ENCODE data around the gene KRTAP26-1.

The KRTAP26-1 gene

DNA sequence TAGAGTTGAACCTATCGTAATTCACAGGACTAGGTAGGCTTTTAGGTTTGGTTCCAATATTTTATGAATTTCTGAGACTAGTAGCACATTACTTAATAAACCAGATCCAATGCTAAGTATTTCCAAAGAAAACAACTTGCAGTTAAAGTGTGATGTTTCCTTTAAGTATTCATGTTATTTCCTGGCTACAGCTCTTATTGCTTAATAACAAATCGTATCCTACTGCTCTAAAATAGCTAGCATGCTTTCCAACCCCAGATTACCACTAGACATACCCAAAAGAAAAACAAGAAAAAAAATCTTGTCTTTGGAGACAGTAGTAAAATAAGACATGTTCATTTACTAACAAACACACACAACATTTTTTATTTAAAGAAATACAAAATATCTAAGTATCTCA is 16.5 kb upstream of the KRTAP26-1 start:
- Histone ChIP-seq H4K8ac (ENCODE audit: low read depth, low read length) (no peak overlapping the region), H3K4me1 (ENCODE audit: control insufficient read depth, low read depth, low read length) (no peaks in the 10 kb centered on the region), H3K79me1 (ENCODE audit: low read length) (no peaks in the 10 kb centered on the region), H3K27ac (ENCODE audit: low read depth, low read length) (no peak overlapping the region), H3K27me3 (ENCODE audit: insufficient read depth, low read length, poor library complexity) (no peaks in the 10 kb centered on the region), H3K36me3 (ENCODE audit: control insufficient read depth, insufficient read depth, low read length) (no peaks in the 10 kb centered on the region), H3K4me3 (ENCODE audit: low read length) (no peak overlapping the region), H3K4me2 (ENCODE audit: low read length) (no peak overlapping the region), H2AK5ac (ENCODE audit: low read length) (no peak overlapping the region), H4K5ac (ENCODE audit: low read length) (no peak overlapping the region), H3K9ac (ENCODE audit: low read length) (no peak overlapping the region), H2BK5ac (ENCODE audit: low read length) (no peak overlapping the region), H3K56ac (ENCODE audit: low read length) (no peak overlapping the region), H3K79me2 (ENCODE audit: control insufficient read depth, insufficient read depth, low read length) (no peaks in the 10 kb centered on the region), H2BK120ac (ENCODE audit: low read depth, low read length) (no peak overlapping the region), H3K23ac (ENCODE audit: low read length) (no peak overlapping the region), H3K4ac (ENCODE audit: low read depth, low read length) (no peak overlapping the region), H2BK15ac (replicated peaks; ENCODE audit: low read depth) (no peak overlapping the region), H3K18ac (ENCODE audit: low read length) (no peak overlapping the region)
- no peak for DNase-seq
- no CpG with 5 or more reads among the region's 2 CpGs for WGBS (ENCODE audit: extremely low coverage, insufficient coverage, low lambda C conversion rate)

DNA sequence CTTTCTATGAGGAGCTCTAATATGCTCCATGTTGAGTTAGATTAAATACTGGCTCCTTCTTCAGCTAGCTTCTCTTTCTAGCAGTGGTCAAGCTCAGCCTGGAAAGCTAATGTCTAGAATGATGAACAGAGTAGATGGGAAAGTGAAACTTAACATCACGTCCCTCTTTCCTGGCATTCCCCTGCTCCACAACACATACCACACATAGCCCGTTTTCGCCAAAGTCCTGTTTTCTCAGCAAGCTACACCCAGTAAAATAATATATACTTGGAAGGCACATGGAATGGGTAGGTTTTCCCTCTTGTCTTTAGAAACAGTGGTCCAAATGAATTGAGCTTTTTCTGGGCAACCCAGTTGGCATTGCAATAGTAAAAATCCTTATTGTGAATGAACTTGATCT is 13.6 kb upstream of the KRTAP26-1 start:
- Histone ChIP-seq H2AK5ac (ENCODE audit: low read length) (no peak overlapping the region), H3K23ac (ENCODE audit: low read length) (no peak overlapping the region), H2BK120ac (ENCODE audit: low read depth, low read length) (no peak overlapping the region), H3K4me3 (ENCODE audit: low read length) (no peak overlapping the region), H3K4ac (ENCODE audit: low read depth, low read length) (no peak overlapping the region), H3K56ac (ENCODE audit: low read length) (no peak overlapping the region), H3K9ac (ENCODE audit: low read length) (no peak overlapping the region), H3K27ac (ENCODE audit: low read depth, low read length) (no peak overlapping the region), H3K79me1 (ENCODE audit: low read length) (no peaks in the 10 kb centered on the region), H3K36me3 (ENCODE audit: control insufficient read depth, insufficient read depth, low read length) (no peaks in the 10 kb centered on the region), H4K5ac (ENCODE audit: low read length) (no peak overlapping the region), H3K4me2 (ENCODE audit: low read length) (no peak overlapping the region), H3K27me3 (ENCODE audit: insufficient read depth, low read length, poor library complexity) (no peaks in the 10 kb centered on the region), H3K79me2 (ENCODE audit: control insufficient read depth, insufficient read depth, low read length) (no peaks in the 10 kb centered on the region), H3K18ac (ENCODE audit: low read length) (no peak overlapping the region), H2BK5ac (ENCODE audit: low read length) (no peak overlapping the region), H4K8ac (ENCODE audit: low read depth, low read length) (no peak overlapping the region), H3K4me1 (ENCODE audit: control insufficient read depth, low read depth, low read length) (no peaks in the 10 kb centered on the region), H2BK15ac (replicated peaks; ENCODE audit: low read depth) (no peak overlapping the region)
- no CpG with 5 or more reads among the region's 3 CpGs for WGBS (ENCODE audit: extremely low coverage, insufficient coverage, low lambda C conversion rate)
- no peak for DNase-seq

DNA sequence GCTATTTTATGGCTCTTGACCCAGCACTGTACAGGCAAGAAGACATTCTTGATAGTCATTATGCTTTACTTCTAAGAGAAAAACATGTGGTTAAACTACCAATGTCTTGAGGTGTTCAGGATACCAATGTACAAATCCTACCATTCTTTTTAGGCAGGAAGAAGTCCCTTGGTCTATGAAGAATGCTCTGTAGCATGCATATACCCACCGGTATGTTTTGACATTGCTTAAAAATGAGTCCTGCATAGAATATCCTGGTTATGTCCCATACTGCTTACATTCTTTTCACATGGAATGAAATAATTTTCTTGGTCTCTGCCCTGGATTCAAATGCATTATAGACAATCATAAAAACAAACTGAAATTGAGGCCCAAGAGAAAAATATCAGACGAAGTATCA is 12.6 kb upstream of the KRTAP26-1 start:
- H3K4me1 ChIP-seq (ENCODE audit: control insufficient read depth, low read depth, low read length) = no peaks in the 10 kb centered on the region
- H4K8ac ChIP-seq (ENCODE audit: low read depth, low read length) = no peak overlapping the region
- H3K4ac ChIP-seq (ENCODE audit: low read depth, low read length) = no peak overlapping the region
- H2BK5ac ChIP-seq (ENCODE audit: low read length) = no peak overlapping the region
- no peak overlapping the region for H3K23ac ChIP-seq (ENCODE audit: low read length)
- no peak overlapping the region for H2BK120ac ChIP-seq (ENCODE audit: low read depth, low read length)
- H3K9ac ChIP-seq (ENCODE audit: low read length) = no peak overlapping the region
- H3K79me1 ChIP-seq (ENCODE audit: low read length) = no peaks in the 10 kb centered on the region
- no peak for DNase-seq
- WGBS (ENCODE audit: extremely low coverage, insufficient coverage, low lambda C conversion rate) = no CpG with 5 or more reads among the region's 2 CpGs
- no peak overlapping the region for H4K5ac ChIP-seq (ENCODE audit: low read length)
- no peaks in the 10 kb centered on the region for H3K27me3 ChIP-seq (ENCODE audit: insufficient read depth, low read length, poor library complexity)
- H3K18ac ChIP-seq (ENCODE audit: low read length) = no peak overlapping the region
- H3K36me3 ChIP-seq (ENCODE audit: control insufficient read depth, insufficient read depth, low read length) = no peaks in the 10 kb centered on the region
- no peak overlapping the region for H3K4me2 ChIP-seq (ENCODE audit: low read length)
- no peaks in the 10 kb centered on the region for H3K79me2 ChIP-seq (ENCODE audit: control insufficient read depth, insufficient read depth, low read length)
- no peak overlapping the region for H2AK5ac ChIP-seq (ENCODE audit: low read length)
- no peak overlapping the region for H2BK15ac ChIP-seq (replicated peaks; ENCODE audit: low read depth)
- H3K27ac ChIP-seq (ENCODE audit: low read depth, low read length) = no peak overlapping the region
- H3K4me3 ChIP-seq (ENCODE audit: low read length) = no peak overlapping the region
- H3K56ac ChIP-seq (ENCODE audit: low read length) = no peak overlapping the region

DNA sequence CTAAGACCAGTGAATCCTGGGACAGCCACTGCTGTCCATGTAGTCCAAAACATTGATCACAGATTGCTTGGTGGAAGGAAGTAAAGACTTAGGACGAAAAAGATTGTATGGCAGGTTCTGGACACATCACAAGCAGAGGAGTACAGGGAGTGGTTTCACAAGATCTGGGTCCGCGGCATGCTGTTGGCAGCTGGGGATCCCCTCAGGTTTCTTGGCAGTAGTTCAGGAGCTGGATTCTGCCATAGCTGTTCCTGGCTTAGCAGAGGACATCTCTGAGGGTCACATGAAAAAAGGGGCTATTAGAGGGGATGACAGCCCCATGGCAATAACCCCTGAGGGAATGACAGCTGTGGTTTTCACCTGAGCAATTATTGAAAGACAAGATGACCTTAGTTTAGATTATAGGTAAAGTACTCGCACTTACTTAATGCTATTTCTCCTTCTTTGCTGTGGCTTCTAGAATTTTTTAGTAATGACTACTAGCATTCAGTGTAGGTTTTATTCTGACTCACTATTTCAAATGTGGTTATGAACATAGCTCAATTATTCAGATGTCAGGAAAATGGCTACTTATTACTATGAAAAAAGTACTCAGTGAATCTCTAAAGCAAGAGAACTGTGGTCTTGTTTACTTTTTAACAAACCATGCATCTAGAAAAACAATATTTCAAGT is 9.2 kb upstream of the KRTAP26-1 start:
- Histone ChIP-seq H3K4ac (ENCODE audit: low read depth, low read length) (no peak overlapping the region), H3K27me3 (ENCODE audit: insufficient read depth, low read length, poor library complexity) (no peaks in the 10 kb centered on the region), H4K5ac (ENCODE audit: low read length) (no peak overlapping the region), H2BK15ac (replicated peaks; ENCODE audit: low read depth) (no peak overlapping the region), H3K4me3 (ENCODE audit: low read length) (no peak overlapping the region), H4K8ac (ENCODE audit: low read depth, low read length) (no peak overlapping the region), H3K4me1 (ENCODE audit: control insufficient read depth, low read depth, low read length) (no peaks in the 10 kb centered on the region), H3K23ac (ENCODE audit: low read length) (no peak overlapping the region), H2BK5ac (ENCODE audit: low read length) (no peak overlapping the region), H3K79me1 (ENCODE audit: low read length) (no peaks in the 10 kb centered on the region), H3K36me3 (ENCODE audit: control insufficient read depth, insufficient read depth, low read length) (no peaks in the 10 kb centered on the region), H3K4me2 (ENCODE audit: low read length) (no peak overlapping the region), H2BK120ac (ENCODE audit: low read depth, low read length) (no peak overlapping the region), H3K9ac (ENCODE audit: low read length) (no peak overlapping the region), H3K56ac (ENCODE audit: low read length) (no peak overlapping the region), H3K79me2 (ENCODE audit: control insufficient read depth, insufficient read depth, low read length) (no peaks in the 10 kb centered on the region), H3K18ac (ENCODE audit: low read length) (no peak overlapping the region), H2AK5ac (ENCODE audit: low read length) (no peak overlapping the region), H3K27ac (ENCODE audit: low read depth, low read length) (no peak overlapping the region)
- DNase-seq = no peak
- WGBS (ENCODE audit: extremely low coverage, insufficient coverage, low lambda C conversion rate) = no CpG with 5 or more reads among the region's 4 CpGs

DNA sequence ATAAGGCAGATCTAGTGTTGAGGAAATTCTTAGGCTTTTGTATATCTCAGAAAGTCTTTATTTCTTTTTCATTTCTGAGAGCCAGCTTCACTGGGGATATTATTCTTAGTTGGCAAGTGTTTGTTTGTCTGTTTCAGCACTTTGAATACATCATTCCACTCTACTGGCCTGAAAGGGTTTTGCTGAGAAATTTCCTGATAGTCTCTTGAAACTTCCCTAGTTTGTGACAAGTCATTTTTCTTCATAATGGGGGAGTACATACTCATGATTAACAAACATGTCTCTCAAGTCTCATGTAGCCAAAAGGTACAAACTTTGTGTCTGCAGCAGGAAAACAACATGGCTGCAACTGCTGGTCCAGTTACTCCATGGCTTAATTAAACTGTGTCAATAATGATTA is 6.3 kb upstream of the KRTAP26-1 start:
- Histone ChIP-seq H3K79me2 (ENCODE audit: control insufficient read depth, insufficient read depth, low read length) (no peaks in the 10 kb centered on the region), H3K27me3 (ENCODE audit: insufficient read depth, low read length, poor library complexity) (no peaks in the 10 kb centered on the region), H4K8ac (ENCODE audit: low read depth, low read length) (no peak overlapping the region), H3K23ac (ENCODE audit: low read length) (no peak overlapping the region), H3K27ac (ENCODE audit: low read depth, low read length) (no peak overlapping the region), H3K4me3 (ENCODE audit: low read length) (no peak overlapping the region), H3K9ac (ENCODE audit: low read length) (no peak overlapping the region), H4K5ac (ENCODE audit: low read length) (no peak overlapping the region), H3K18ac (ENCODE audit: low read length) (no peak overlapping the region), H2BK120ac (ENCODE audit: low read depth, low read length) (no peak overlapping the region), H2BK5ac (ENCODE audit: low read length) (no peak overlapping the region), H3K4me2 (ENCODE audit: low read length) (no peak overlapping the region), H3K36me3 (ENCODE audit: control insufficient read depth, insufficient read depth, low read length) (no peaks in the 10 kb centered on the region), H3K4me1 (ENCODE audit: control insufficient read depth, low read depth, low read length) (no peaks in the 10 kb centered on the region), H3K56ac (ENCODE audit: low read length) (no peak overlapping the region), H2AK5ac (ENCODE audit: low read length) (no peak overlapping the region), H2BK15ac (replicated peaks; ENCODE audit: low read depth) (no peak overlapping the region), H3K4ac (ENCODE audit: low read depth, low read length) (no peak overlapping the region), H3K79me1 (ENCODE audit: low read length) (no peaks in the 10 kb centered on the region)
- no peak for DNase-seq

DNA sequence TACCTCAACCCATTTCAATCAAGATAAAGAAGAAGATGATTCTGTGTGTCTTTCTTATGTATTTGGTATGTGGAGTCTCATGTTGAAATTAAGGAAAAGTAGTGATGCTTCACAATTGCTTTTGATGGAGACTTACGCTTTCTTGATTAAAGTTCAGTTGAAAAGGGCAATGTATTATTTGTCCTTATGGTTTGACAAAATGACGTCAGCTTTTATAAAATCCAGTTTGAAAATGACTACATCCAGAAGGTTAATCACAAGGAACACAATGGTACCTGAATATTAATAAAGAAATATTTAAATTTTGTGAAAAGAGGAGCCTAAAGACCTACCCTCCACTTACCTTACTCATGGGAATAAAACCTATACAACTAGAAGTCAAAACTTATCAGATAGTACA is 4.4 kb downstream of the KRTAP26-1 start:
- Histone ChIP-seq H3K56ac (ENCODE audit: low read length) (no peak overlapping the region), H4K5ac (ENCODE audit: low read length) (no peak overlapping the region), H3K79me1 (ENCODE audit: low read length) (no peaks in the 10 kb centered on the region), H2AK5ac (ENCODE audit: low read length) (no peak overlapping the region), H3K79me2 (ENCODE audit: control insufficient read depth, insufficient read depth, low read length) (no peaks in the 10 kb centered on the region), H4K8ac (ENCODE audit: low read depth, low read length) (no peak overlapping the region), H3K9ac (ENCODE audit: low read length) (no peak overlapping the region), H3K4me2 (ENCODE audit: low read length) (no peak overlapping the region), H3K18ac (ENCODE audit: low read length) (no peak overlapping the region), H3K4me3 (ENCODE audit: low read length) (no peak overlapping the region), H2BK120ac (ENCODE audit: low read depth, low read length) (no peak overlapping the region), H3K27ac (ENCODE audit: low read depth, low read length) (no peak overlapping the region), H3K36me3 (ENCODE audit: control insufficient read depth, insufficient read depth, low read length) (no peaks in the 10 kb centered on the region), H3K23ac (ENCODE audit: low read length) (no peak overlapping the region), H2BK5ac (ENCODE audit: low read length) (no peak overlapping the region), H2BK15ac (replicated peaks; ENCODE audit: low read depth) (no peak overlapping the region), H3K27me3 (ENCODE audit: insufficient read depth, low read length, poor library complexity) (no peaks in the 10 kb centered on the region), H3K4me1 (ENCODE audit: control insufficient read depth, low read depth, low read length) (no peaks in the 10 kb centered on the region), H3K4ac (ENCODE audit: low read depth, low read length) (no peak overlapping the region)
- no peak for DNase-seq
- no CpG with 5 or more reads among the region's 2 CpGs for WGBS (ENCODE audit: extremely low coverage, insufficient coverage, low lambda C conversion rate)

All from mesendoderm (in vitro differentiated cells).